CD4-positive, alpha-beta T cell treated with Interleukin-12 subunit alpha and Interleukin-12 subunit beta, for 1 hour (primary cell): ENCODE results near the gene H3-3A.

Experiments
- DNase-seq: peaks from one replicate; pipeline ENCODE4 v3.0.0-alpha.2; 2020

Gene H3-3A

DNA sequence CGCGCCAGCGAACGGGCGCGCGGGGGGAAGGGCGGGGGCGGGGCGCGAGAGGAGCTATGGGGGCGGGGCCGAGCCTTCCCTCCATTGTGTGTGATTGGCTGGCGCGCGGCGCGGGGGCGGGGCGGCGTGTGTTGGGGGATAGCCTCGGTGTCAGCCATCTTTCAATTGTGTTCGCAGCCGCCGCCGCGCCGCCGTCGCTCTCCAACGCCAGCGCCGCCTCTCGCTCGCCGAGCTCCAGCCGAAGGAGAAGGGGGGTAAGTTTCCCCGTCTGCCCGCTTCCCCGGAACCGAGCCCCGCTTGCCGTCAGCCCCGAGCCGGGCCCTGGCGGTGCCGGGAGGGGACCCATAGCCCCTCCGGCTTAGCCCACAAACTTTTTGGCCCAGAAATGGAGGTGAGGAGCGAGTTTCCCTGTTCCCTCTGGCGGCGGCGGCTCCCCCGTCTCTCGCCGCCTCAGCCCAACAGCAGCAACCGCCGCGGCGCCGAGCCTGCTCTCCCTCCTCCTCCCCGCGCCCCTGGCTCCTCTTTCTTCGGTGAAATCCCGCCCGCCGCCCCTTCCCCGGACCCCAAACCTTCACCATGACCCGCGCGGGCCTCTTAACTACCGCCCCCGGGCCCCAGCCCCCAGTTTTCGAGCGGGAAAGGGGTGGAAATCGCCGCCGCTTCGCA lies at the start of gene H3-3A:
H3-3A (plus strand) TSS at position 159 of the 666 bp plus-strand sequence. CDS start 1,636 bp downstream, outside the sequence.
- peak; percentile 98 for DNase-seq

DNA sequence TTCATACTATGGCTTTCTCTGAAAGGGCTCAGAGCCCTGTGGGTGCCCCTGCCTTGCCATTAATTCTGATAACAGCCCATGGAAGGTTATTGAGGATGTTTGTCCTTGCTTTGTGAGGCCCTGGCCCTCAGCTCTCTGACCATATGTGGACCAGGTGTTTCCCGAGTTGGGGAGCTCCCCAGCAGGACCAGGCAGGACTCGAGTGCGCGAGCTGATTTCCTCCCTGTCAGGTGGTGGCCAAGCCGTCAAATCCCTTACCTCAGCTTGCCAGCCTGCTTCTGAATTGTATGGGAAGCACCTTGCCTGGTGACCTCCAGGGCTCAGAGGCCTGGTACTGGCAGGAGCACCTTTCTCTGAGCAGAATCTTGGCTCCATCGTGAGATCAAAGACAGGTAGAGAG lies 45.4 kb upstream of the H3-3A start:
- no peak for DNase-seq

- no peak for DNase-seq
Observed at GRCh38 chr1:226019572-226019971, 42.9 kb upstream of the H3-3A start.

DNA sequence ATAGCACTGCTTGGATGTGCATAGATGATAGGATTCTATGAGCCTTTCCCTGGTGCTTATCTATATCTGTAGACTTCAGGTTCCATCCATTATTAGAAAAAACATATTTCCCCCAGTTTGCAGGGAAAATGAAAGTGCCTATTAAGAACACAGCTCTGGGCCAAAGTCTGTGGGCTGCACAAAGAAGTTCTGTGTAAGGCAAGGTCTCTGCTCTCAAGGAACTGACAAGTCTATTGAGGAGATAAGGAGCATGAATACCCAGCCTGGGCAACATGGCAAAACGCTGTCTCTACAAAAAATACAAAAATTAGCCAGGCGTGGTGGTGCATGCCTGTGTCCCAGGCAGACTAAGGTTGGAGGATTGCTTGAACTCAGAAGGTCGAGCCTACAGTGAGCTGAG lies 41.1 kb upstream of the H3-3A start:
- no peak for DNase-seq

- no peak for DNase-seq
Observed at GRCh38 chr1:226021801-226022200, 40.7 kb upstream of the H3-3A start.

GRCh38 chr1:226023735-226024134 lies 38.8 kb upstream of the H3-3A start:
- DNase-seq, result no peak

DNA sequence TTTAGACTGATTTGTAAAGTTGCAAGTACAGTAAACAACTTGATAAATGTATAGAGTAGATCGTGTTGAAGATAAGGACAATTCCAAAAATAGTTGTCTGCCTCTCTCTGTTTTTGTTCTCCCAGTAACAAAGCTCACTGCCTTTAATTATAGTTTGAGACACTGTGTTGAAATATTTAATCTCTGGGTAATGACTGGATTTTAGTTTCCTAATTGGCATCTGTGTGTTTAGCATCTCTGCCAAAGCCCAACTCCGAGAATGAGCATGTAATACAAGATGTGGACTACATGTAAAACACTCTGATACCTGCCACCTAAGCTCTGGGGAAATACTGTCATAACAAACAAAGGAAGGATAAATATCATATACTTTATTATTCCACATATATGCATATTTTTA lies 35.7 kb upstream of the H3-3A start:
- DNase-seq, result no peak

DNA sequence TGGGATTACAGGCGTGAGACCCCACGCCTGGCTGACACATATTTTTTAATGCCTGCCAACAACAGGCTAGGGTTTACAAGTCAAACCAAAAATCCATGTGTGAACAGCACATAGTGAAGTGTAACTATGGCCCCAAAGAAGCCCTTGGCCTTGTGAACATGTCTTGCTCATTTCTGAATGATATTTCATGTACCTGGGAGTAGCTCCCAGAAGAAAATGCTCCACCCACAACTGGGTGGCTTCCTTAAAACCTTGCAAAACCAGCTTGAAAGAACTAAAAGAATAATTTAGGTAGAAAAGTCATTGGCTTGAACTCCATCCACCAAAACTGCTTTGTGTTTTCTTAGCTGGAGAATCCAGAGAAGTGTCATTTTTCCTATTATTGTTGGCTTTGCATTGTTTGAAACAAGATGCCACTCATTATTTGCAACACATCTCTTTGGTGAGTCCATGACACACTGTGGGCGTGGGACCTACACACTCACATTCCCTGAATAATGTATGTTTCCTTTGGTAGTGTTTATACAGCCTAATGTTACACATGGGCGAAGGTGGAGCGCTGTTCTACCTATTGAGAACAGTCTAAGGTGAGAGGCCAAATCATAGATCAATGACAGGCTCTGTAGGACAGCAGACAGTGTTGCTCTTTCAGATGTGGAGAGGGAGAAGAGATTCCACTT lies 34.8 kb upstream of the H3-3A start:
- no peak for DNase-seq

DNA sequence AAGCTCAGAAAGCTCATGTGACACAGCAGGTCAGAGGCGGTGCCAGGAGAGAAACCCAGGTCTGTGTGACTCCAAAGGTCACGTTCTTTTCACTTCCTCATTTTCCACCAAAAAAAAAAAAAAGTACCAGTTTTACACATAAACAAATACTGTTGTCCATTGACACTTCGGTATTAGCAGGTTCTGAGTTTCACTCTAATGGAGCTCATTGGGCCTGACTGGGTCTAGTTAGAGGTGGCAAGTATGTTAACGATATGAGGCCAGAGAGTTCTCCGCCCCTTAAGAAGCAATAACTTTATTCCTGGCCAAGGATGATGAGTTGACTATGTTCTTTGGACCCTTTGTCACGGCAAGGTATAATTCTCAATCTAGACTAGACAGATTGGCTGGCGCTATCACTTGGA lies 33.4 kb upstream of the H3-3A start:
- DNase-seq, result no peak

- no peak for DNase-seq
Observed at GRCh38 chr1:226029568-226030225, 32.8 kb upstream of the H3-3A start.

DNA sequence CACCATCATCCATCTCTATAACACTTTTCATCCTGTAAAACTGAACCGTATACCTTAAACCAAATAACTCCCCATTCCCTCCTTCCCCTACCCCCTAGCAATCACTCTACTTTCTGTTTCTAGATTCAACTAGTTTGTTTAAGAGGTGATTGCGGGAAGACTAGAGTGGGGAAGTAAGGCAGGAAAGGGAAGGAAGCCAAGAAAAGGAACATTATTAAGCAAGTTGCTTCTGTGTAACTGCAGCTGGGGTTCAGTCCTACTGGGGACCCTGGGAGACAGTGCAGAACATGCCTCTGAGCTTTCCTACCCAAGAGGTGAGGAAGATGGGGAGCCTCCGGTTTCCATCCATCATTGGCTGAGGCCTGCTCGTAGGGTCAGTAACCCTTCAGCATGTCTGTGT lies 28.9 kb upstream of the H3-3A start:
- no peak for DNase-seq

- DNase-seq, result no peak
Observed at GRCh38 chr1:226033991-226034390, 28.5 kb upstream of the H3-3A start.

GRCh38 chr1:226034482-226034881 lies 28.0 kb upstream of the H3-3A start:
- peak; percentile 11 for DNase-seq

GRCh38 chr1:226035915-226036314 lies 26.6 kb upstream of the H3-3A start:
- DNase-seq, result no peak

DNA sequence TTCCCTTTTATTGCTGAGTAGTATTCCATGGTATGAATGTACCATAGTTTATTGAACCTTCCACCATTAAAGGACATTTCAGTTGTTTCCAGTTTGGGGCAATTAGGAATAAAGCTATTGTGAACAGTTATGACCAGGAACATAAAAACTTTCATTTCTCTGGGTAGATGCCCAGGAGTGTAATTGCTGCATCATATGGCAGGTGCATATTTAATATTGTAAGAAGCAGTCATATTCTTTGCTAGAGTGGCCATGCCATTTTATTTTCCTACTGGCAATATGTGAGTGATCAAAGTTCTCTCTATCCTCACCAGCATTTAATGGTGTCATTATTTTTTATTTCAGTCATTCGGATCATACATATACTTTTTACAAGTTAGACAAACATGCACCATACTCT lies 23.9 kb upstream of the H3-3A start:
- DNase-seq, result no peak

DNA sequence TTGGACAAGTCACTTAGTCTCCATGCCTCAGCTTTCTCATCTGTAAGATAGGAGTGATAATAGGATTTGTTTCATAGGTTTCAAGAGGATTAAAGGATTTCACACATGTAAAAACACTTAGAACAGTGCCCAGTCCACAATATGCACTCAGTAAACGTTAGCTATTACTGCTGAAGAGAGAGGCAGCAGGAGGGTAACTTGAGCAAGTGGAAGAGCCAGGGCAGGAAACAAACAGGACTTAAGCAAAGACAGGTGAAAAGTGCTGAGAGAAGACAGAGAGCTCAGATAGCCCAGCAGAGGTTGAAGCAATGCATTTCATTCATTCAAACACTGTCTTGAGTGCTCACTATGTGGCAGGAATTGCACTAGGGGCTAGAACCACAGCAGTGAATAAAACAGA lies 21.1 kb upstream of the H3-3A start:
- DNase-seq, result no peak

GRCh38 chr1:226044514-226045101 lies 17.9 kb upstream of the H3-3A start:
- DNase-seq, result no peak

GRCh38 chr1:226046240-226046639 lies 16.3 kb upstream of the H3-3A start:
- no peak for DNase-seq

- DNase-seq, result no peak
Observed at GRCh38 chr1:226047495-226047894, 15.0 kb upstream of the H3-3A start.

DNA sequence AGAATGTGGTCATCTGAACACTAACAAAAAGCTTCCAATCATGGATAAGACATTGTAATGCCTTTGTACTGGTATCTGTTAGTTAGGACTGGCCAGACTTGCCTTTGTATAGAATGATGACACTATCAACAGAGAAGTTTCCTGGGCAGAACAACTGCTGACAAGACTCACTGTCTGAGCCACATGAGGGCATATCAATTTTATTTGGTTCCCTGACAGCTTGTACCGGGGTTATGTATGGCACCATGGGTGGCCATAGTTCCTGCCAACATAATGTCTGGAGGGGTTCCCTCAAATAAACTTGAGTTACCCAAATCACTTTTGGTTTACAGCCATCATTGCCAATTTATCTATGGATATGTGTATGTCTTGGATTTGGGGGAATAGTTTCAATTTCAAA lies 13.6 kb upstream of the H3-3A start:
- DNase-seq, result no peak

DNA sequence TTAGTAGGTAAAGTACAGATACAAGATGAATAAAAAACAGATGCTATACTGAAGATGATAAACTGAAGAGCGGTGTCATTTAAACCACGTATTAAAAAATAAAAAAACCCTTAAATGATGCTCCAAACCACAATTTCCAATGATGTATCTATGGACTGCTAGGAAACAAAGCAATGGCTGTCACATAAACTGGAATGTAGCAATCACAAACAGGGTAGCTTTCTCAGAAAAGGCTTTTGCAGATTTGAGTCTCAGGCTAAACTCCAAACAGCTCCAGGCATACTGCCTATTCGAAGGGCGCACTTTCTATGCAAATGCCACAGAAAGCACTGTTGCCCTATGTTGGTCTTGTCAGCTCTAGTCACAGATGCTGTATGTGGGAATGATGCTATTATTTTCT lies 12.4 kb upstream of the H3-3A start:
- DNase-seq, result no peak

DNA sequence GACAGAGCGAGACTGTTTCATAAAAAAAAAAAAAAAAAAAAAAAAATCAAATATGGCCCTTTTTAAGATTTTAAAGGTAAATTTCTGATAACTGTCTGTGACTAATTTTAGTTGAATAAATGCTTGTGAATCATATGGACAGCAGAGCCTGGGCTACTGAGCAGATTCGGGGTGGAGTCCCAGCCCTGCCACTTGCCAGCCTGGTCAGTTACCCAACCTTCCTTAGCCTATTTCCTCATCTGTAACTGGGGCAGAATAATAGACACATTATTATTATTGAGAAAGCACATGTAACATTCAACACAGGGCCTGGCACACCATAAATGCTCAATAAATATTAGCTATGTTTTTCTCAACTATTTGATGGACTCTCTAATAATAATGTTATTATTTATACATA lies 11.2 kb upstream of the H3-3A start:
- no peak for DNase-seq

GRCh38 chr1:226052061-226052460 lies 10.5 kb upstream of the H3-3A start:
- DNase-seq, result no peak
